A549 (cell line): ENCODE results near the gene C5.

Experiments used
- BHLHE40 ChIP-seq: IDR thresholded peaks from 2 replicates; pipeline ENCODE4 v1.6.1; 2012; ENCODE audit warnings: low read depth, low read length, inconsistent platforms
- ESRRA ChIP-seq: fragments of 150-350 bp; IDR thresholded peaks from 2 replicates; pipeline ENCODE4 v1.6.1; 2014; ENCODE audit warnings: mild to moderate bottlenecking, low read length, borderline replicate concordance
- MAX ChIP-seq: IDR thresholded peaks from 2 replicates; pipeline ENCODE4 v1.6.1; 2012
- POLR2A ChIP-seq: IDR thresholded peaks from 2 replicates; pipeline ENCODE4 v1.6.1; 2012; ENCODE audit warnings: mild to moderate bottlenecking, low read length

DNA sequence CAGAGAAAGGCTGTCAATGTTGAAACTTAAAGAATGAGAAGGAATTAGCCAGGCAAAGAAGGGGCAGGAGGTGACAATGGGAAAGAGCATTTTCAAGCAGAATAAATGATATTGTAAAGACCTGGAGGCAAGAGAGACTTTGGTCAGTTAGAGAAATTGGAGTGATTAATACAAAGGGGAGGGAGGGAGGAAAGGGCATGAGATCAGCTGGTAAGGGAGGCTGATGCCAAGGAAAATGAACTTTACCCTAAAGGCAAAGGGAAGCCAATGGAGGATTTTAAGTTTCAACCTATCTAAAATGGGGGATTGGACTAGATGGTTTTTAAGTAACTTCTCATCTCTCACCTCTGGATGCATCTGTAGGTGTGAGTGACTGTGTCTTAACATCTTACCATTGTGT, 23.3 kb downstream of the C5 start:
- TF ChIP-seq BHLHE40: no peak
- no peak for TF ChIP-seq POLR2A
- TF ChIP-seq ESRRA: no peak
- no peak for TF ChIP-seq MAX
